ENCODE measurements around the gene PLAU.
A peak's percentile ranks its signal among the peaks of the same experiment; 100 is the strongest.
"Not testable (repeated sequence)": the region's sequence is repeated elsewhere in the genome, so short reads cannot be mapped to it uniquely, and the experiment has no call there.

PLAU gene

GRCh38 chr10:73930630-73931327 lies 19.8 kb downstream of the PLAU start:
- H3K27ac ChIP-seq (ENCODE audit: low read depth in 2 of 2, low read length in 2 of 2); H3K9me3 ChIP-seq (ENCODE audit: control insufficient read depth in 2 of 2, low read length in 2 of 2); H3K9ac ChIP-seq (ENCODE audit: low read depth in 1 of 2, low read length in 2 of 2); H3K4me3 ChIP-seq (ENCODE audit: low read length in 2 of 2); H3K4me1 ChIP-seq (ENCODE audit: control insufficient read depth in 2 of 2, insufficient read depth in 2 of 2, low read length in 2 of 2); H3K27me3 ChIP-seq (ENCODE audit: control insufficient read depth in 2 of 2, insufficient read depth in 2 of 2, low read length in 2 of 2); H3K36me3 ChIP-seq (ENCODE audit: control insufficient read depth in 2 of 2, insufficient read depth in 2 of 2, low read length in 2 of 2): not testable (repeated sequence)

GRCh38 chr10:73931767-73932619 lies 21.1 kb downstream of the PLAU start:
- no peaks in the 10 kb centered on the region for H3K36me3 ChIP-seq (ENCODE audit: control insufficient read depth in 2 of 2, insufficient read depth in 2 of 2, low read length in 2 of 2)
- no peaks in the 10 kb centered on the region for H3K27me3 ChIP-seq (ENCODE audit: control insufficient read depth in 2 of 2, insufficient read depth in 2 of 2, low read length in 2 of 2)
- H3K4me1 ChIP-seq (ENCODE audit: control insufficient read depth in 2 of 2, insufficient read depth in 2 of 2, low read length in 2 of 2): no peaks in the 10 kb centered on the region
- H3K9me3 ChIP-seq (ENCODE audit: control insufficient read depth in 2 of 2, low read length in 2 of 2): no peaks in the 10 kb centered on the region
- H3K9ac ChIP-seq (ENCODE audit: low read depth in 1 of 2, low read length in 2 of 2): no peak overlapping the region
- no peak overlapping the region for H3K4me3 ChIP-seq (ENCODE audit: low read length in 2 of 2)
- H3K27ac ChIP-seq (ENCODE audit: low read depth in 2 of 2, low read length in 2 of 2): no peak overlapping the region

- Histone ChIP-seq H3K27ac (ENCODE audit: low read depth in 2 of 2, low read length in 2 of 2) (no peak overlapping the region), H3K9ac (ENCODE audit: low read depth in 1 of 2, low read length in 2 of 2) (no peak overlapping the region), H3K4me1 (ENCODE audit: control insufficient read depth in 2 of 2, insufficient read depth in 2 of 2, low read length in 2 of 2) (no peaks in the 10 kb centered on the region), H3K27me3 (ENCODE audit: control insufficient read depth in 2 of 2, insufficient read depth in 2 of 2, low read length in 2 of 2) (no peaks in the 10 kb centered on the region), H3K4me3 (ENCODE audit: low read length in 2 of 2) (no peak overlapping the region), H3K36me3 (ENCODE audit: control insufficient read depth in 2 of 2, insufficient read depth in 2 of 2, low read length in 2 of 2) (no peaks in the 10 kb centered on the region), H3K9me3 (ENCODE audit: control insufficient read depth in 2 of 2, low read length in 2 of 2) (no peaks in the 10 kb centered on the region)
These were observed 21.7 kb downstream of the PLAU start for GRCh38 chr10:73932620-73933112.

- no peaks in the 10 kb centered on the region for H3K27me3 ChIP-seq (ENCODE audit: control insufficient read depth in 2 of 2, insufficient read depth in 2 of 2, low read length in 2 of 2)
- no peak overlapping the region for H3K27ac ChIP-seq (ENCODE audit: low read depth in 2 of 2, low read length in 2 of 2)
- no peak overlapping the region for H3K4me3 ChIP-seq (ENCODE audit: low read length in 2 of 2)
- no peaks in the 10 kb centered on the region for H3K36me3 ChIP-seq (ENCODE audit: control insufficient read depth in 2 of 2, insufficient read depth in 2 of 2, low read length in 2 of 2)
- no peaks in the 10 kb centered on the region for H3K4me1 ChIP-seq (ENCODE audit: control insufficient read depth in 2 of 2, insufficient read depth in 2 of 2, low read length in 2 of 2)
- no peaks in the 10 kb centered on the region for H3K9me3 ChIP-seq (ENCODE audit: control insufficient read depth in 2 of 2, low read length in 2 of 2)
- H3K9ac ChIP-seq (ENCODE audit: low read depth in 1 of 2, low read length in 2 of 2): no peak overlapping the region
These were observed 23.1 kb downstream of the PLAU start for GRCh38 chr10:73934074-73934473.

GRCh38 chr10:73935895-73936294 lies 25.0 kb downstream of the PLAU start:
- no peak overlapping the region for H3K27ac ChIP-seq (ENCODE audit: low read depth in 2 of 2, low read length in 2 of 2)
- H3K4me3 ChIP-seq (ENCODE audit: low read length in 2 of 2): no peak overlapping the region
- H3K36me3 ChIP-seq (ENCODE audit: control insufficient read depth in 2 of 2, insufficient read depth in 2 of 2, low read length in 2 of 2): no peaks in the 10 kb centered on the region
- peaks cover 0 to 3% of the 10 kb centered on the region in 2 donors for H3K4me1 ChIP-seq (ENCODE audit: control insufficient read depth in 2 of 2, insufficient read depth in 2 of 2, low read length in 2 of 2)
- H3K27me3 ChIP-seq (ENCODE audit: control insufficient read depth in 2 of 2, insufficient read depth in 2 of 2, low read length in 2 of 2): no peaks in the 10 kb centered on the region
- no peaks in the 10 kb centered on the region for H3K9me3 ChIP-seq (ENCODE audit: control insufficient read depth in 2 of 2, low read length in 2 of 2)
- no peak overlapping the region for H3K9ac ChIP-seq (ENCODE audit: low read depth in 1 of 2, low read length in 2 of 2)

GRCh38 chr10:73937333-73938043 lies 26.6 kb downstream of the PLAU start:
- Histone ChIP-seq H3K36me3 (ENCODE audit: control insufficient read depth in 2 of 2, insufficient read depth in 2 of 2, low read length in 2 of 2) (no peaks in the 10 kb centered on the region), H3K4me3 (ENCODE audit: low read length in 2 of 2) (no peak overlapping the region), H3K9ac (ENCODE audit: low read depth in 1 of 2, low read length in 2 of 2) (no peak overlapping the region), H3K27ac (ENCODE audit: low read depth in 2 of 2, low read length in 2 of 2) (no peak overlapping the region), H3K27me3 (ENCODE audit: control insufficient read depth in 2 of 2, insufficient read depth in 2 of 2, low read length in 2 of 2) (no peaks in the 10 kb centered on the region), H3K4me1 (ENCODE audit: control insufficient read depth in 2 of 2, insufficient read depth in 2 of 2, low read length in 2 of 2) (peaks cover 0 to 5% of the 10 kb centered on the region in 2 donors), H3K9me3 (ENCODE audit: control insufficient read depth in 2 of 2, low read length in 2 of 2) (no peaks in the 10 kb centered on the region)

GRCh38 chr10:73940634-73941221 lies 29.8 kb downstream of the PLAU start:
- Histone ChIP-seq H3K4me3 (ENCODE audit: low read length in 2 of 2) (peak overlapping the region; percentile 4 to 51), H3K9ac (ENCODE audit: low read depth in 1 of 2, low read length in 2 of 2) (peak overlapping the region; percentile 26 to 41), H3K4me1 (ENCODE audit: control insufficient read depth in 2 of 2, insufficient read depth in 2 of 2, low read length in 2 of 2) (peaks cover 0 to 5% of the 10 kb centered on the region in 2 donors), H3K27me3 (ENCODE audit: control insufficient read depth in 2 of 2, insufficient read depth in 2 of 2, low read length in 2 of 2) (no peaks in the 10 kb centered on the region), H3K27ac (ENCODE audit: low read depth in 2 of 2, low read length in 2 of 2) (peak overlapping the region; percentile 23 to 26), H3K9me3 (ENCODE audit: control insufficient read depth in 2 of 2, low read length in 2 of 2) (no peaks in the 10 kb centered on the region), H3K36me3 (ENCODE audit: control insufficient read depth in 2 of 2, insufficient read depth in 2 of 2, low read length in 2 of 2) (no peaks in the 10 kb centered on the region)

- no peak overlapping the region for H3K27ac ChIP-seq (ENCODE audit: low read depth in 2 of 2, low read length in 2 of 2)
- no peaks in the 10 kb centered on the region for H3K27me3 ChIP-seq (ENCODE audit: control insufficient read depth in 2 of 2, insufficient read depth in 2 of 2, low read length in 2 of 2)
- H3K9me3 ChIP-seq (ENCODE audit: control insufficient read depth in 2 of 2, low read length in 2 of 2): no peaks in the 10 kb centered on the region
- peaks cover 0 to 5% of the 10 kb centered on the region in 2 donors for H3K4me1 ChIP-seq (ENCODE audit: control insufficient read depth in 2 of 2, insufficient read depth in 2 of 2, low read length in 2 of 2)
- no peaks in the 10 kb centered on the region for H3K36me3 ChIP-seq (ENCODE audit: control insufficient read depth in 2 of 2, insufficient read depth in 2 of 2, low read length in 2 of 2)
- H3K4me3 ChIP-seq (ENCODE audit: low read length in 2 of 2): no peak overlapping the region
- no peak overlapping the region for H3K9ac ChIP-seq (ENCODE audit: low read depth in 1 of 2, low read length in 2 of 2)
These were observed 30.4 kb downstream of the PLAU start for GRCh38 chr10:73941300-73941699.

GRCh38 chr10:73944356-73945100 lies 33.6 kb downstream of the PLAU start:
- Histone ChIP-seq H3K27ac (ENCODE audit: low read depth in 2 of 2, low read length in 2 of 2) (no peak overlapping the region), H3K9me3 (ENCODE audit: control insufficient read depth in 2 of 2, low read length in 2 of 2) (no peaks in the 10 kb centered on the region), H3K4me3 (ENCODE audit: low read length in 2 of 2) (no peak overlapping the region), H3K36me3 (ENCODE audit: control insufficient read depth in 2 of 2, insufficient read depth in 2 of 2, low read length in 2 of 2) (no peaks in the 10 kb centered on the region), H3K4me1 (ENCODE audit: control insufficient read depth in 2 of 2, insufficient read depth in 2 of 2, low read length in 2 of 2) (peaks cover 0 to 5% of the 10 kb centered on the region in 2 donors), H3K27me3 (ENCODE audit: control insufficient read depth in 2 of 2, insufficient read depth in 2 of 2, low read length in 2 of 2) (no peaks in the 10 kb centered on the region), H3K9ac (ENCODE audit: low read depth in 1 of 2, low read length in 2 of 2) (no peak overlapping the region)

All from mucosa of rectum (tissue), 2 donors.